Activated CD8-positive, alpha-beta T cell treated with anti-CD3 and anti-CD28 coated beads for 36 hours (primary cell): ENCODE data around the gene SLMAP. TPM values are rescaled to one million over a fixed set of nuclear protein-coding genes. Genes with fewer than 3 reads are reported as not detected.

Source experiments
- ATAC-seq: fragments of 200-7000 bp; cut with Tn5 transposase; one replicate; pipeline ENCODE4 v1.10.0; 2021; ENCODE audit warnings: mild to moderate bottlenecking, moderate library complexity
- CTCF ChIA-PET: fragments of 350-600 bp; sonication (Branson Sonifier 250); formaldehyde crosslinking; loops from one replicate; lab custom pipeline; 2021; ENCODE audit warnings: antibody characterized with exemption; lab: Charles Lee
- POLR2A ChIA-PET: fragments of 350-600 bp; sonication (Branson Sonifier 250); formaldehyde crosslinking; loops from one replicate; lab custom pipeline; 2021; ENCODE audit warnings: antibody characterized with exemption; lab: Charles Lee
- DNase-seq: peaks from one replicate; pipeline ENCODE4 v3.0.0-alpha.2; 2020
- H3K27ac Mint-ChIP-seq: one replicate; pipeline ENCODE4 v1.8.0; 2021; ENCODE audit warnings: mild to moderate bottlenecking, mixed read lengths
- H3K27me3 Mint-ChIP-seq: one replicate; pipeline ENCODE4 v1.8.0; 2021; ENCODE audit warnings: mixed read lengths
- H3K36me3 Mint-ChIP-seq: one replicate; pipeline ENCODE4 v1.8.0; 2021; ENCODE audit warnings: low read depth, mixed read lengths
- H3K4me1 Mint-ChIP-seq: one replicate; pipeline ENCODE4 v1.8.0; 2021; ENCODE audit warnings: low read depth, mixed read lengths
- H3K4me3 Mint-ChIP-seq: one replicate; pipeline ENCODE4 v1.8.0; 2021; ENCODE audit warnings: mild to moderate bottlenecking, moderate library complexity, mixed read lengths
- H3K9me3 Mint-ChIP-seq: one replicate; pipeline ENCODE4 v1.8.0; 2021; ENCODE audit warnings: mixed read lengths
- intact Hi-C: fragments of 100-400 bp; cut with micrococcal nuclease; formaldehyde crosslinking; loops from one replicate; pipeline ENCODE4 v1.10.0; 2022
- total RNA-seq, 2 experiments: library from RNA; stranded (reverse); gene quantifications; one replicate each; pipeline ENCODE4 v1.2.3, GENCODE V29; 2021
- TF ChIP-seq, protein P1 (sequence below): fragments of 200-600 bp; IDR thresholded peaks from one replicate; pipeline ENCODE4 v1.8.0; 2022; ENCODE audit warnings: antibody characterized with exemption, mild to moderate bottlenecking

The SLMAP gene
- total RNA-seq, 2 experiments from 2014 or later = 45.8 to 47.3 TPM

DNA sequence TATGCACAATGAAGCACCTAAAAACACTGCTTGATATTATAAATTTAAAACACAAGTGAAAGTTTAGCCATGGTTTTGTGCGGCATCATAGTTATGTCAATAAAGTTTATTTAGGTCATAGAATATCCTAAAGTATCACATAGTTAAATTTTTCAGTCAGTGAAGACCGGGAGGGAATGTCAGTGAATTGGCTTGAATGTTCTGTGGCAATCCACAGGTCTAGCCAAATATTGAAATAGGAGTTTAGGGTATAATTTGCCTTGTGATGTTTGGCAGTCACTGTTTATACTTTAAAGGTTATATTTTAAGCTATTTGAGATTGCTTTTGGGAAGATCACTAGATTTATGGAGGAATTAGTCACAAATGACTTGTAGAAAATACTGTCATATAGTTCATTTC is 172.4 kb downstream of the SLMAP start:
- CTCF ChIA-PET = no interaction called here
- POLR2A ChIA-PET = no interaction called here
- intact Hi-C loops = no loop called here
- H3K4me3 Mint-ChIP-seq = no peak overlapping the region
- no peak for ATAC-seq
- H3K9me3 Mint-ChIP-seq = no peaks in the 10 kb centered on the region
- no peaks in the 10 kb centered on the region for H3K27me3 Mint-ChIP-seq
- peaks cover 13% of the 10 kb centered on the region for H3K36me3 Mint-ChIP-seq
- H3K4me1 Mint-ChIP-seq = no peaks in the 10 kb centered on the region
- TF ChIP-seq, protein P1, sequence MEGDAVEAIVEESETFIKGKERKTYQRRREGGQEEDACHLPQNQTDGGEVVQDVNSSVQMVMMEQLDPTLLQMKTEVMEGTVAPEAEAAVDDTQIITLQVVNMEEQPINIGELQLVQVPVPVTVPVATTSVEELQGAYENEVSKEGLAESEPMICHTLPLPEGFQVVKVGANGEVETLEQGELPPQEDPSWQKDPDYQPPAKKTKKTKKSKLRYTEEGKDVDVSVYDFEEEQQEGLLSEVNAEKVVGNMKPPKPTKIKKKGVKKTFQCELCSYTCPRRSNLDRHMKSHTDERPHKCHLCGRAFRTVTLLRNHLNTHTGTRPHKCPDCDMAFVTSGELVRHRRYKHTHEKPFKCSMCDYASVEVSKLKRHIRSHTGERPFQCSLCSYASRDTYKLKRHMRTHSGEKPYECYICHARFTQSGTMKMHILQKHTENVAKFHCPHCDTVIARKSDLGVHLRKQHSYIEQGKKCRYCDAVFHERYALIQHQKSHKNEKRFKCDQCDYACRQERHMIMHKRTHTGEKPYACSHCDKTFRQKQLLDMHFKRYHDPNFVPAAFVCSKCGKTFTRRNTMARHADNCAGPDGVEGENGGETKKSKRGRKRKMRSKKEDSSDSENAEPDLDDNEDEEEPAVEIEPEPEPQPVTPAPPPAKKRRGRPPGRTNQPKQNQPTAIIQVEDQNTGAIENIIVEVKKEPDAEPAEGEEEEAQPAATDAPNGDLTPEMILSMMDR = no peak
- DNase-seq = no peak
- H3K27ac Mint-ChIP-seq = no peak overlapping the region

DNA sequence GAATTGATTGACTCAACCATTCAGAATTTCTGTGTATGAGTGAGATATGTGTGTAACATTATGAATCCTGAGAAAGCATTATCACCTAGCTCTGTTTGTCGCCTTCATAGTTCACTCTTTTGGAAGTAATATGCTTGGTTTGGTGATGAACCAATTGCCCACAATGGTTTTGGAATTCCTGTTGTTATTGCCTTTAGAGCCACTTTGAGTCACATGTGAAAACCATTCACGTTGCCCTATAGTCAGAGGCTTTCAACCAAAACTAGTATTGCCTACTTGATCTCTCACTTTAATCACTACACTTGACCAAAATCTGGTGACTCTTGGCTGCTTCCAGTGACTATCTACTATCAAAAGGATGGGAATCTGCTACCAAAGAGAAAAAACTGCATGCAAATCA is 173.9 kb downstream of the SLMAP start:
- intact Hi-C loops = no loop called here
- H3K36me3 Mint-ChIP-seq = peaks cover 10% of the 10 kb centered on the region
- TF ChIP-seq, protein P1 = no peak
- H3K4me3 Mint-ChIP-seq = no peak overlapping the region
- ATAC-seq (no peak), DNase-seq (no peak)
- ChIA-PET CTCF (no interaction called here), POLR2A (no interaction called here)
- H3K27ac Mint-ChIP-seq = no peak overlapping the region
- no peaks in the 10 kb centered on the region for H3K27me3 Mint-ChIP-seq
- no peaks in the 10 kb centered on the region for H3K4me1 Mint-ChIP-seq
- H3K9me3 Mint-ChIP-seq = no peaks in the 10 kb centered on the region

DNA sequence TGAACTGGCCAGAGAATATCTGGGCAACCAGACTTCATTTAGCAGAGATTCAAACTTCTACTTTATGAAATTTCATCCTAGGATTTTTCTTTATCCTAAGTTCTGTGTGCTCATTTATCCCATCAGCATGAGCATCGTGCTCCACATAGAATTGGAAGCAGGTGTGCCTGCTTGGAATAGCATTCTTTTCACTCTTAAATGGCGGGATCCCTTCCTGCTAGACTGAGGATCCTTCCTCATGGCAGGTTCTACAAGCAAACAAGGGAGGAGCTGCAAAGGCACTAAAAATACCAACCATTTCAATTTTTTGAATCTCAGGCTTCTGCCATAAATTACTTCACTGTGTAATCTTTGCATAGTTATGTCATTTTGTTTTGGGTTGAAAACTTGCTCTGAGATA is 177.5 kb downstream of the SLMAP start:
- ChIA-PET CTCF (no interaction called here), POLR2A (no interaction called here)
- H3K9me3 Mint-ChIP-seq = no peaks in the 10 kb centered on the region
- intact Hi-C loops = no loop called here
- TF ChIP-seq, protein P1 = no peak
- no peaks in the 10 kb centered on the region for H3K27me3 Mint-ChIP-seq
- H3K27ac Mint-ChIP-seq = no peak overlapping the region
- peaks cover 4% of the 10 kb centered on the region for H3K36me3 Mint-ChIP-seq
- DNase-seq (no peak), ATAC-seq (no peak)
- no peaks in the 10 kb centered on the region for H3K4me1 Mint-ChIP-seq
- H3K4me3 Mint-ChIP-seq = no peak overlapping the region

DNA sequence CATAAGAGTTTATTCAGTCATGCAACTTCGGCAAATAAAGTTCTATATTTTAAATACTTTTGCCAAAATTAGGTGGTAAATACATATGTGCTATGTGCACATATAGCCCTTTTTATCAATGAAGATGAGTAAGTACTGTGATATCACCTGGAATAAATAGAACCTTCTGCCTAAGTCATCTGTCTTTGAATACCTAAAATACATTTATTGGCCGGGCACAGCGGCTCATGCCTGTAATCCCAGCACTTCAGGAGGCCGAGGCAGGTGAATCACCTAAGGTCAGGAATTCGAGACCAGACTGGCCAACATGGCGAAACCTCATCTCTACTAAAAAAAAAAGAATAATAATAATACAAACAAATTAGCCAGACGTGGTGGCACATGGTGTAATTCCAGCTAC is 178.3 kb downstream of the SLMAP start:
- Mint-ChIP-seq H3K27me3 (no peaks in the 10 kb centered on the region), H3K27ac (no peak overlapping the region), H3K4me3 (no peak overlapping the region), H3K36me3 (peaks cover 4% of the 10 kb centered on the region), H3K4me1 (no peaks in the 10 kb centered on the region), H3K9me3 (no peaks in the 10 kb centered on the region)
- ATAC-seq = no peak
- DNase-seq = no peak
- TF ChIP-seq, protein P1 = no peak
- ChIA-PET POLR2A (no interaction called here), CTCF (interaction anchor here (1.5 kb wide), 1 partner anchor 12 kb away, joined by 3 read pairs; no protein-coding TSS in a partner anchor)
- intact Hi-C loops = no loop called here

DNA sequence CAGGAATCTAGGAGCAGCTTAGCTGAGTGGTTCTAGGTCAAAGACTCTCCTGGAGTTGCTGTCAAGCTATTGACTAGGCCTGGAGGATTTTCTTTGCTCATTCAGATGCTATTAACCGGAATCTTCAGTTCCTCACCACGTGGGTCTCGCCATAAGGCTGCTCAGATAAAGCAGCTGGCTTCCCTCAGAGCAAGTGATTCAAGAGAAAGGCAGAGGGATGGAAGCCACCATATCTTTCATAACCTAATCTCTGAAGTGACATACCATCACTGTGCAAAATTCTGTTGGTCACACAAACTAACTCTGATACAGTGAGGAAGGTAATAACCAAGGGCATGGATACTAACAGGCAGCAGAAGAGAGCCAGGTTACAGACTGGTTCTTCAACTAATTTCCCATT is 179.4 kb downstream of the SLMAP start:
- TF ChIP-seq, protein P1 = no peak
- no peak for DNase-seq
- no peak for ATAC-seq
- H3K9me3 Mint-ChIP-seq = peaks cover 1% of the 10 kb centered on the region
- H3K27ac Mint-ChIP-seq = no peak overlapping the region
- CTCF ChIA-PET = interaction anchor here (1.5 kb wide), 1 partner anchor 13 kb away, joined by 3 read pairs; no protein-coding TSS in a partner anchor
- no peaks in the 10 kb centered on the region for H3K27me3 Mint-ChIP-seq
- intact Hi-C loops = no loop called here
- H3K4me1 Mint-ChIP-seq = no peaks in the 10 kb centered on the region
- POLR2A ChIA-PET = interaction anchor here (0.6 to 1.4 kb wide), 3 partner anchors 64 to 765 kb away, joined by 3 read pairs; no protein-coding TSS in a partner anchor
- peaks cover 4% of the 10 kb centered on the region for H3K36me3 Mint-ChIP-seq
- H3K4me3 Mint-ChIP-seq = no peak overlapping the region
